BJ (cell line): ENCODE measurements around the gene ANKH. TPM values are rescaled to one million over a fixed set of nuclear protein-coding genes. Genes with fewer than 3 reads are reported as not detected.

Experiments
- CTCF ChIA-PET: fragments of 350-600 bp; formaldehyde crosslinking; extraction: SDS; loops from one replicate; lab custom pipeline; 2021; ENCODE audit warnings: antibody characterized with exemption, inconsistent platforms; lab: Yijun Ruan, JAX
- POLR2A ChIA-PET: fragments of 300-600 bp; sonication (Branson Sonifier 250); formaldehyde crosslinking; extraction: SDS; loops from one replicate; lab custom pipeline; 2021; ENCODE audit warnings: antibody characterized with exemption; lab: Charles Lee
- DNase-seq: peaks from one replicate; pipeline ENCODE4 v3.0.0-alpha.2; 2011; ENCODE audit warnings: low read depth
- H3K27me3 ChIP-seq: 2 replicates; pipeline ENCODE4 v1.6.0; 2011; ENCODE audit warnings: low read length; ENCODE audit not compliant: control insufficient read depth, insufficient read depth
- H3K36me3 ChIP-seq: 2 replicates; pipeline ENCODE4 v1.5.1; 2011; ENCODE audit warnings: low read length; ENCODE audit not compliant: control insufficient read depth, insufficient read depth
- H3K4me3 ChIP-seq: 2 replicates; pipeline ENCODE4 v1.5.1; 2011; ENCODE audit warnings: low read depth, mild to moderate bottlenecking, control low read depth, low read length
- polyA plus RNA-seq: library from polyadenylated mRNA; depleted of rRNA; stranded (reverse); fragments of >200 nt; gene quantifications from 2 replicates; pipeline ENCODE4 v1.2.3, GENCODE V29; 2011
- TF ChIP-seq, protein P1 (sequence below): IDR thresholded peaks from 2 replicates; pipeline ENCODE4 v1.5.1; 2011; ENCODE audit warnings: low read depth, mild to moderate bottlenecking, control low read depth, inconsistent platforms, low read length, moderate library complexity; ENCODE audit not compliant: insufficient read depth

Gene ANKH
- polyA plus RNA-seq, 1 experiment, result 65.3 TPM

DNA sequence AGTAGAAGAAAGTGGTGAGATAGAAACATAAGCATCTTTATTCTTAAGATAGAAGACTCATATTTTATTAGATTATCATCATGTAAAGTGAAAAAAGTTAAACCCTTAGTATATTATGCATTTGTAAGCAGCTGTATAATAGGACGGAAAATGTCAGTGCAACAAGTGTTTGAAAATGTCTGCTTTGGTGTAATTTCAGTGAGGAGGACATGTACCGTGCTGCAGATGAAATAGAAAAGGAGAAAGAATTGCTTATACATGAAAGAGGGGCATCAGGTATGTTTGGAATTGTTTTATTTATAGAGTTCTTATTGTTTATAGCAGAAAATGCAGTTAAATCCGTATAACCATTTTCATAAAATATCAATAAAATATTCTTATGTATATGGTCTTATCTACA, 198.1 kb downstream of the ANKH start:
- ChIA-PET CTCF (interaction anchor here (0.6 to 2.8 kb wide), 4 partner anchors 11 to 54 kb away, joined by 3 to 14 read pairs (median 4); no protein-coding TSS in a partner anchor), POLR2A (no interaction called here)
- TF ChIP-seq, protein P1, sequence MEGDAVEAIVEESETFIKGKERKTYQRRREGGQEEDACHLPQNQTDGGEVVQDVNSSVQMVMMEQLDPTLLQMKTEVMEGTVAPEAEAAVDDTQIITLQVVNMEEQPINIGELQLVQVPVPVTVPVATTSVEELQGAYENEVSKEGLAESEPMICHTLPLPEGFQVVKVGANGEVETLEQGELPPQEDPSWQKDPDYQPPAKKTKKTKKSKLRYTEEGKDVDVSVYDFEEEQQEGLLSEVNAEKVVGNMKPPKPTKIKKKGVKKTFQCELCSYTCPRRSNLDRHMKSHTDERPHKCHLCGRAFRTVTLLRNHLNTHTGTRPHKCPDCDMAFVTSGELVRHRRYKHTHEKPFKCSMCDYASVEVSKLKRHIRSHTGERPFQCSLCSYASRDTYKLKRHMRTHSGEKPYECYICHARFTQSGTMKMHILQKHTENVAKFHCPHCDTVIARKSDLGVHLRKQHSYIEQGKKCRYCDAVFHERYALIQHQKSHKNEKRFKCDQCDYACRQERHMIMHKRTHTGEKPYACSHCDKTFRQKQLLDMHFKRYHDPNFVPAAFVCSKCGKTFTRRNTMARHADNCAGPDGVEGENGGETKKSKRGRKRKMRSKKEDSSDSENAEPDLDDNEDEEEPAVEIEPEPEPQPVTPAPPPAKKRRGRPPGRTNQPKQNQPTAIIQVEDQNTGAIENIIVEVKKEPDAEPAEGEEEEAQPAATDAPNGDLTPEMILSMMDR, result no peak
- Histone ChIP-seq H3K27me3 (no peaks in the 10 kb centered on the region), H3K4me3 (no peak overlapping the region), H3K36me3 (0 out of 2 replicates have a peak, but pooled peaks cover 2% of the 10 kb centered on the region)
- DNase-seq, result no peak

DNA sequence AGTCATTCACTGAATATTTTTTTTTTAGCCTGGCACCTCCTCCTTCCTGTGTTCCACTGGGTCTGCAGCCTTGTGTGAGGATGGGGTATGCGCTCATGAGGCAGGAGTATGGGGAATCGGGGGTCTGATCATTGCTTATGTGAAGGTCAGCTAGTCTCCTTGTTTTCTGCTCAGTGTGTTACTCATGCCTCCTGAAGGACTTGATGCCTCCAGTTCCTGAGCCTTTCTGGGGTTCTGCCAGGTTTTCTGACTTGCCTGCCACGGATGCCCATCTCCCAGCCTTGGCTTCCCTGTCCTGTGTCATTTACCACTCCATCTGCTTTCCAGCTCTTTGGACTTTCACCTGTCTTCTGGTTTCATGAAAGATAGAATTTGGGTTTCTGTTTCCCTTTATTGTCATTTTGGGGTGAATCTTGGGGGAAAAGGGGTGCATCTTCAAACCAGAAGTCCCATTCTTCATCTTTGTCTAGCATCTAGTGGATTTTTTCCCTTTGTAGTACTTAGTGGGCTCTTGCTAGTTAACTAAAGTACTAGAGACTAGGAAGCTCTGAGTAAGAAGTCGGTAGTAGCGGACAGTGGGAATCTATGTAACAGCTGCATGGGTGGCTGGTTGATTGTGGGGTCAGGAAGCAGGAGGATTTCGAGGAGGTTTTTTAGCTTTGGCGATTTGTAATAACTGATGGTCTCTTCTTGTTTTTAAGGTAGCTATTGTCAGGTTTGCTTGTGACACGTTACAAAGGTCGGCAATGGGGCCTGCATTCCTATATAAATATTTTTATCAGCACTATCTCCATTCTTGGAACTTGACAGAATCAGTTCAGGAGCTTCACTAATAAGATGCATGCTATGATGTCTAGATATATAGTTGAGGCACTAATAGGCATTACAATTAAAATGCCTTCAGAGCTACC, 198.8 kb downstream of the ANKH start:
- Histone ChIP-seq H3K36me3 (0 out of 2 replicates have a peak, but pooled peaks cover 2% of the 10 kb centered on the region), H3K4me3 (no peak overlapping the region), H3K27me3 (no peaks in the 10 kb centered on the region)
- DNase-seq, result no peak
- POLR2A ChIA-PET, result no interaction called here
- CTCF ChIA-PET, result interaction anchor here (0.6 to 2.8 kb wide), 5 partner anchors 12 to 683 kb away, joined by 3 to 14 read pairs (median 4); no protein-coding TSS in a partner anchor
- TF ChIP-seq, protein P1, result no peak

DNA sequence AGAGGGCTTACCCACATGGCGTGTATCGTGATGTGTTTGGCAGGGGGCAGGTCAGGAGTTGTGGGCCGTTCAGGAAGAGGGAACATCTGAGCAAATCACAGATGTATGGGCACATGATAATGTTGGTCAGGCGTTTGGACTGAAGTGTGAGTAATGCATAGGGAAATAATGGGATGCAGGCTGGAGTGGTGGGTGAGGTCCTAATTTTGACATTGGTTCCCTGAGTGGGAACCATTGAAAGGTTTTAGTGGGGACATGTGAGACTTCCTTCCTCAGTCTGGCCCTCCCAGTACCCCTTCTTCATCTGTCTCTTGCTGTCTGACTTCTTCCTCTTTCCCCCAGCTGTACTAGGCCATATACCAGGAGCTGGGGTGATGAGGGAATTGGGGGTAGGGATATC, 199.5 kb downstream of the ANKH start:
- POLR2A ChIA-PET, result no interaction called here
- TF ChIP-seq, protein P1, result no peak
- Histone ChIP-seq H3K4me3 (no peak overlapping the region), H3K27me3 (no peaks in the 10 kb centered on the region), H3K36me3 (0 out of 2 replicates have a peak, but pooled peaks cover 2% of the 10 kb centered on the region)
- no peak for DNase-seq
- CTCF ChIA-PET, result interaction anchor here (0.6 to 2.8 kb wide), 3 partner anchors 13 to 682 kb away, joined by 3 to 14 read pairs (median 4); no protein-coding TSS in a partner anchor

DNA sequence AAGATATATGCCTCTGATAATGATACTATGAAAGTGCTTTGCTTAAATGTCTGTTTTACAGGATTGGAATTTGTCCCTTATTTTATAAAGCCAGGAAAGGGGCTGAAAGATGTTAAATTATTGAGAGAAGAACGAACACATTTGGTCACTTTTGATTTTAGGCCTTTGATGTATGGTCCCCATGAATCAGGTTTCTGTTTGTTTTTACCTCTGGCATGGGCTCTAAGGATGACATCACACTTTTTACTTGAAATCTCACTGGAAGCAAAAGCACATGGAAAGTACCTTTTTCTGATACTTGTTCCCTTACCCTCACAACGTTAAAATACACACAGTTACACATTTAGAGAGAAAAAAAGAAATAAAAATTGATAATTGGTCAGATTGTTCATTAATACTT, 200.2 kb downstream of the ANKH start:
- ChIA-PET CTCF (interaction anchor here (2.8 kb wide), 1 partner anchor 13 kb away, joined by 14 read pairs; no protein-coding TSS in a partner anchor), POLR2A (no interaction called here)
- no peak for DNase-seq
- H3K27me3 ChIP-seq, result no peaks in the 10 kb centered on the region
- TF ChIP-seq, protein P1, result no peak
- 0 out of 2 replicates have a peak, but pooled peaks cover 2% of the 10 kb centered on the region for H3K36me3 ChIP-seq
- H3K4me3 ChIP-seq, result no peak overlapping the region

DNA sequence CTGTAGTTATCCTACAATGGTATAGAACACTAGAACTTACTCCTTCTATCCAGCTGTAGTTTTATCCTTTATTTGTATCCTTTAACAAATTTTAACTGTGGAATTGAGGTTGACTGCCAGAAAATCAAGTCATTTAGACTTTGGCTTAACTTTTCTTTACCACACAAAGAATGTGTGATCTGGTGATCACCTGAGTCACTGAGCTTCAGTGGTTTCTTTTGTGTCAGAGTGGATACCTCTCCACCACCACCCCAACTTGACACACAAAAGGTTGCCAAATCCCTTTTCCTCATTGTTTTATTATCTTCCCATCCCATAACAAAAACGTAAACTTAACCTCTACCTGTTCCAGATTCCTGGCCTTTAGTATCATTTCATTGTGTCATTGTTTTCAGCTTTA, 201.6 kb downstream of the ANKH start:
- H3K4me3 ChIP-seq, result no peak overlapping the region

More for the DNA sequence above, 201.6 kb downstream of the ANKH start:
- ChIA-PET CTCF (interaction anchor here (0.6 kb wide), 2 partner anchors 9 to 65 kb away, joined by 3 to 7 read pairs; no protein-coding TSS in a partner anchor), POLR2A (no interaction called here)
- no peaks in the 10 kb centered on the region for H3K36me3 ChIP-seq
- H3K27me3 ChIP-seq, result no peaks in the 10 kb centered on the region
- TF ChIP-seq, protein P1, result no peak
- DNase-seq, result no peak
